HepG2 (cell line): Measurements from ENCODE around the gene PRSS21. TPM values are rescaled to one million over a fixed set of nuclear protein-coding genes. Genes with fewer than 3 reads are reported as not detected.
A peak's percentile ranks its signal among the peaks of the same experiment; 100 is the strongest.

ENCODE experiments used
- ATRX ChIP-seq: sonication (generic); formaldehyde crosslinking; IDR thresholded peaks from 2 replicates; pipeline ENCODE4 v1.4.0; 2020; ENCODE audit warnings: missing genetic modification reagents, borderline replicate concordance
- DDIT3 ChIP-seq: sonication (generic); formaldehyde crosslinking; IDR thresholded peaks from 2 replicates; pipeline ENCODE4 v1.4.0; 2020; ENCODE audit warnings: mild to moderate bottlenecking, missing genetic modification reagents
- EHMT2 ChIP-seq: fragments of 200-600 bp; sonication (generic); IDR thresholded peaks from 2 replicates; pipeline ENCODE4 v1.7.0; 2017; ENCODE audit warnings: antibody characterized with exemption, low read depth, low read length, borderline replicate concordance
- ETV6 ChIP-seq: sonication (generic); formaldehyde crosslinking; conservative IDR thresholded peaks from 2 replicates; pipeline ENCODE4 v1.4.0; 2020; ENCODE audit warnings: missing genetic modification reagents
- FOSL1 ChIP-seq: sonication (generic); formaldehyde crosslinking; IDR thresholded peaks from 2 replicates; pipeline ENCODE4 v1.9.0; 2021; ENCODE audit warnings: missing genetic modification reagents, borderline replicate concordance
- MIER3 ChIP-seq: IDR thresholded peaks from 2 replicates; pipeline ENCODE4 v1.6.1; 2016; ENCODE audit warnings: missing compliant biosample characterization, borderline replicate concordance
- MYPOP ChIP-seq: sonication (generic); formaldehyde crosslinking; IDR thresholded peaks from 2 replicates; pipeline ENCODE4 v1.8.1; 2023; ENCODE audit warnings: mild to moderate bottlenecking, moderate library complexity, missing genetic modification reagents
- PAX8 ChIP-seq: sonication (generic); formaldehyde crosslinking; IDR thresholded peaks from 2 replicates; pipeline ENCODE4 v1.8.0; 2022; ENCODE audit warnings: mild to moderate bottlenecking, missing genetic modification reagents, borderline replicate concordance
- PITX1 ChIP-seq: sonication (generic); formaldehyde crosslinking; IDR thresholded peaks from 2 replicates; pipeline ENCODE4 v1.5.1; 2020; ENCODE audit warnings: mild to moderate bottlenecking, missing genetic modification reagents
- RCOR2 ChIP-seq: IDR thresholded peaks from 2 replicates; pipeline ENCODE4 v1.6.1; 2016; ENCODE audit warnings: missing biosample characterization, missing genetic modification reagents
- SATB2 ChIP-seq: sonication (generic); formaldehyde crosslinking; IDR thresholded peaks from 2 replicates; pipeline ENCODE4 v1.5.0; 2020; ENCODE audit warnings: missing genetic modification reagents
- THAP11 ChIP-seq: IDR thresholded peaks from 2 replicates; pipeline ENCODE4 v1.6.1; 2016; ENCODE audit warnings: missing biosample characterization, missing genetic modification reagents
- UBTF ChIP-seq: sonication (generic); formaldehyde crosslinking; IDR thresholded peaks from 2 replicates; pipeline ENCODE4 v1.4.0; 2020; ENCODE audit warnings: mild to moderate bottlenecking, missing genetic modification reagents
- ZFP36L2 ChIP-seq: sonication (generic); formaldehyde crosslinking; IDR thresholded peaks from 2 replicates; pipeline ENCODE4 v1.4.0; 2020; ENCODE audit warnings: missing genetic modification reagents
- ZFY ChIP-seq: sonication (generic); formaldehyde crosslinking; IDR thresholded peaks from 2 replicates; pipeline ENCODE4 v1.4.0; 2020; ENCODE audit warnings: missing genetic modification reagents
- ZNF12 ChIP-seq: sonication (generic); formaldehyde crosslinking; IDR thresholded peaks from 2 replicates; pipeline ENCODE4 v1.5.0; 2020; ENCODE audit warnings: missing genetic modification reagents
- ZNF280D ChIP-seq: sonication (generic); formaldehyde crosslinking; IDR thresholded peaks from 2 replicates; pipeline ENCODE4 v1.5.1; 2020; ENCODE audit warnings: mild to moderate bottlenecking, missing genetic modification reagents
- ZNF563 ChIP-seq: sonication (generic); formaldehyde crosslinking; IDR thresholded peaks from 2 replicates; pipeline ENCODE4 v1.8.0; 2022; ENCODE audit warnings: mild to moderate bottlenecking, moderate library complexity, missing genetic modification reagents
- ZNF580 ChIP-seq: IDR thresholded peaks from 2 replicates; pipeline ENCODE4 v1.6.1; 2016; ENCODE audit warnings: low read depth, borderline replicate concordance
- ZNF616 ChIP-seq: sonication (generic); formaldehyde crosslinking; IDR thresholded peaks from 2 replicates; pipeline ENCODE4 v1.5.0; 2020; ENCODE audit warnings: low read depth, mild to moderate bottlenecking, missing genetic modification reagents
- polyA plus RNA-seq, 8 experiments: library from polyadenylated mRNA; depleted of rRNA in 3 of 8; stranded (reverse) in 7 of 8; unstranded in 1 of 8; fragments of >200 nt; fragmentation: Illumina TruSeq in 4 of 8; extraction: Trizol in 4 of 8; gene quantifications; 2 replicates each; pipeline versions ENCODE4 v1.2.1 to v1.2.3, GENCODE V29; 2011 to 2016; ENCODE audit warnings: low read depth in 4 of 8, missing spikeins in 1 of 8, mixed read lengths in 1 of 8; ENCODE audit not compliant: insufficient read depth in 1 of 8
- total RNA-seq, 5 experiments: library from RNA; depleted of rRNA; stranded (reverse); fragments of >200 nt; fragmentation: Illumina TruSeq; extraction: Trizol; gene quantifications; 2 replicates each; pipeline ENCODE4 v1.2.3, GENCODE V29; 2016; ENCODE audit warnings: low read depth in 1 of 5
- TF ChIP-seq, protein P1 (sequence below): sonication (generic); formaldehyde crosslinking; IDR thresholded peaks from 2 replicates; pipeline ENCODE4 v1.5.1; 2020; ENCODE audit warnings: missing genetic modification reagents, mild to moderate bottlenecking, borderline replicate concordance

PRSS21 gene
- total and polyA plus RNA-seq, 2 of the 13 experiments (the other 11 are each of a cell fraction or from before 2014, with no cell fraction given) = not detected

- TF ChIP-seq ZNF280D (CRISPR knock-in tag) (0 out of 2 replicates have a peak, but pooled peaks have one; percentile 36), MYPOP (no peak), PITX1 (CRISPR knock-in tag) (peak; percentile 42; the same call in 1 of the 2 replicates), ATRX (CRISPR knock-in tag) (no peak), ZFP36L2 (0 out of 2 replicates have a peak, but pooled peaks have one; percentile 31), SATB2 (no peak), EHMT2 (no peak), MIER3 (no peak), RCOR2 (no peak), PAX8 (CRISPR knock-in tag) (peak; percentile 88; the same call in 1 of the 2 replicates), FOSL1 (CRISPR knock-in tag) (no peak), ZFY (peak; percentile 81), ZNF616 (CRISPR knock-in tag) (0 out of 2 replicates have a peak, but pooled peaks have one; percentile 67), ZNF580 (CRISPR knock-in tag) (peak; percentile 33; the same call in 1 of the 2 replicates), THAP11 (CRISPR knock-in tag) (peak; percentile 86), UBTF (CRISPR knock-in tag) (peak; percentile 55), ETV6 (CRISPR knock-in tag) (0 out of 2 replicates have a peak, but pooled peaks have one; percentile 28), DDIT3 (CRISPR knock-in tag) (no peak), ZNF12 (CRISPR knock-in tag) (no peak), ZNF563 (CRISPR knock-in tag) (peak; percentile 65; the same call in 1 of the 2 replicates)
- TF ChIP-seq, protein P1, sequence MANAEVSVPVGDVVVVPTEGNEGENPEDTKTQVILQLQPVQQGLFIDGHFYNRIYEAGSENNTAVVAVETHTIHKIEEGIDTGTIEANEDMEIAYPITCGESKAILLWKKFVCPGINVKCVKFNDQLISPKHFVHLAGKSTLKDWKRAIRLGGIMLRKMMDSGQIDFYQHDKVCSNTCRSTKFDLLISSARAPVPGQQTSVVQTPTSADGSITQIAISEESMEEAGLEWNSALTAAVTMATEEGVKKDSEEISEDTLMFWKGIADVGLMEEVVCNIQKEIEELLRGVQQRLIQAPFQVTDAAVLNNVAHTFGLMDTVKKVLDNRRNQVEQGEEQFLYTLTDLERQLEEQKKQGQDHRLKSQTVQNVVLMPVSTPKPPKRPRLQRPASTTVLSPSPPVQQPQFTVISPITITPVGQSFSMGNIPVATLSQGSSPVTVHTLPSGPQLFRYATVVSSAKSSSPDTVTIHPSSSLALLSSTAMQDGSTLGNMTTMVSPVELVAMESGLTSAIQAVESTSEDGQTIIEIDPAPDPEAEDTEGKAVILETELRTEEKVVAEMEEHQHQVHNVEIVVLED (CRISPR knock-in tag) = peak; percentile 86
Measured at GRCh38 chr16:2777231-2777902, 39.7 kb upstream of the PRSS21 start, which contains the start of gene ELOB (continued).
